DOHH2 (cell line): ENCODE results near the gene NFATC3.

ENCODE experiments used
- H3F3A ChIP-seq: fragments of 200-600 bp; sonication (generic), shearing (Covaris generic); 2 replicates; pipeline ENCODE4 v1.6.0; 2016; ENCODE audit warnings: antibody characterized with exemption, mild to moderate bottlenecking; ENCODE audit not compliant: control insufficient read depth, insufficient read depth
- H3K27ac ChIP-seq: fragments of 200-600 bp; sonication (generic); 2 replicates; pipeline ENCODE4 v1.5.1; 2014; ENCODE audit warnings: low read depth, mild to moderate bottlenecking, low read length, moderate library complexity
- H3K27me3 ChIP-seq: fragments of 200-600 bp; sonication (generic); 2 replicates; pipeline ENCODE4 v1.6.1; 2014; ENCODE audit warnings: mild to moderate bottlenecking, low read length, mixed read lengths; ENCODE audit not compliant: control insufficient read depth
- H3K36me3 ChIP-seq: fragments of 200-600 bp; sonication (generic); 2 replicates; pipeline ENCODE4 v1.6.1; 2014; ENCODE audit warnings: mild to moderate bottlenecking, low read length, moderate library complexity, mixed read lengths; ENCODE audit not compliant: control insufficient read depth
- H3K4me1 ChIP-seq: fragments of 200-600 bp; sonication (generic); 2 replicates; pipeline ENCODE4 v1.6.1; 2014; ENCODE audit warnings: mild to moderate bottlenecking, low read length, mixed read lengths; ENCODE audit not compliant: control insufficient read depth
- H3K4me2 ChIP-seq: fragments of 200-600 bp; sonication (generic); 2 replicates; pipeline ENCODE4 v1.6.0; 2014; ENCODE audit warnings: mild to moderate bottlenecking, low read length, moderate library complexity
- H3K4me3 ChIP-seq: fragments of 200-600 bp; sonication (generic); 2 replicates; pipeline ENCODE4 v1.5.1; 2014; ENCODE audit warnings: mild to moderate bottlenecking, low read length, mixed read lengths
- H3K79me2 ChIP-seq: fragments of 200-600 bp; sonication (generic); 2 replicates; pipeline ENCODE4 v1.6.1; 2014; ENCODE audit warnings: mild to moderate bottlenecking, low read length, mixed read lengths; ENCODE audit not compliant: control insufficient read depth
- H3K9me2 ChIP-seq: fragments of 200-600 bp; sonication (generic); replicated peaks from 2 replicates; pipeline ENCODE4 v1.6.1; 2014; ENCODE audit warnings: mild to moderate bottlenecking, low read length, mixed read lengths; ENCODE audit not compliant: control insufficient read depth
- H3K9me3 ChIP-seq: fragments of 200-600 bp; sonication (generic); 2 replicates; pipeline ENCODE4 v1.6.1; 2014; ENCODE audit warnings: antibody characterized with exemption, low read length, mixed read lengths; ENCODE audit not compliant: control insufficient read depth, insufficient read depth
- H4K20me1 ChIP-seq: fragments of 200-600 bp; sonication (generic); 2 replicates; pipeline ENCODE4 v1.6.0; 2014; ENCODE audit warnings: low read depth, mild to moderate bottlenecking, antibody characterized with exemption, low read length, moderate library complexity; ENCODE audit not compliant: control insufficient read depth, insufficient read depth
- CTCF ChIP-seq: fragments of 200-600 bp; sonication (generic); IDR thresholded peaks from one replicate; pipeline ENCODE4 v1.5.1; 2014; ENCODE audit warnings: antibody characterized with exemption, mild to moderate bottlenecking, low read depth, low read length; ENCODE audit not compliant: poor library complexity, severe bottlenecking
- EZH2phosphoT487 ChIP-seq: fragments of 200-600 bp; sonication (generic); IDR thresholded peaks from 2 replicates; pipeline ENCODE4 v1.6.1; 2017; ENCODE audit warnings: borderline replicate concordance, mild to moderate bottlenecking, antibody characterized with exemption, low read length, moderate library complexity, mixed read lengths

Gene NFATC3

GRCh38 chr16:68041783-68042182, 43.4 kb upstream of the NFATC3 start:
- Histone ChIP-seq H3F3A (no peaks in the 10 kb centered on the region; the same call in 1 of the 2 replicates), H3K79me2 (peaks cover 3% of the 10 kb centered on the region; the same call in 1 of the 2 replicates), H3K27me3 (no peaks in the 10 kb centered on the region), H3K27ac (no peak overlapping the region), H3K9me2 (no peaks in the 10 kb centered on the region), H3K36me3 (peaks cover 27% of the 10 kb centered on the region), H3K4me2 (no peak overlapping the region), H3K4me3 (no peak overlapping the region), H4K20me1 (no peaks in the 10 kb centered on the region), H3K4me1 (peaks cover 31% of the 10 kb centered on the region), H3K9me3 (no peaks in the 10 kb centered on the region)
- TF ChIP-seq CTCF: no peak
- no peak for TF ChIP-seq EZH2phosphoT487

DNA sequence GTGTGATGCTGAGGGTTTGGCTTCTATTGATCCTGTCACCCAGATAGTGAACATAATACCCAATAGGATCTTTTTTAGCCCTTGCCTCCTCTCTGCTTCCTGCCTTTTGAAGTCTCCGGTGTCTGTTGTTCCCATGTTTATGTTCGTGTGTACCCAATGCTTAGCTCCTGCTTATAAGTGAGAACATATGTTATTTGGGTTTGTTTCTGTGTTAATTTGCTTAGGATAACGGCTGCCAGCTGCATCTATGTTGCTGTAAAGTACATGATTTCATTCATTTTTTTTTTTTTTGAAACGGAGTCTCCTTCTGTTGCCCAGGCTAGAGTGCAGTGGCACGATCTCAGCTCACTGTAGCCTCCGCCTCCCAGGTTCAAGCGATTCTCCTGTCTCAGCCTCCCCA, 39.1 kb upstream of the NFATC3 start:
- Histone ChIP-seq H3F3A (no peaks in the 10 kb centered on the region; the same call in 1 of the 2 replicates), H3K27ac (no peak overlapping the region), H3K36me3 (peaks cover 26% of the 10 kb centered on the region), H3K4me3 (no peak overlapping the region), H3K27me3 (no peaks in the 10 kb centered on the region), H3K4me2 (no peak overlapping the region), H3K9me3 (no peaks in the 10 kb centered on the region), H4K20me1 (no peaks in the 10 kb centered on the region), H3K79me2 (no peaks in the 10 kb centered on the region), H3K9me2 (no peaks in the 10 kb centered on the region), H3K4me1 (no peaks in the 10 kb centered on the region)
- no peak for TF ChIP-seq CTCF
- TF ChIP-seq EZH2phosphoT487: no peak

- Histone ChIP-seq H3K36me3 (peaks cover 25% of the 10 kb centered on the region), H3K9me2 (no peaks in the 10 kb centered on the region), H3K27ac (no peak overlapping the region), H3K4me1 (no peaks in the 10 kb centered on the region), H4K20me1 (no peaks in the 10 kb centered on the region), H3K27me3 (no peaks in the 10 kb centered on the region), H3K9me3 (no peaks in the 10 kb centered on the region), H3K4me3 (no peak overlapping the region), H3K79me2 (no peaks in the 10 kb centered on the region), H3F3A (no peaks in the 10 kb centered on the region; the same call in 1 of the 2 replicates), H3K4me2 (no peak overlapping the region)
- TF ChIP-seq CTCF (no peak), EZH2phosphoT487 (no peak)
These were observed 37.2 kb upstream of the NFATC3 start for GRCh38 chr16:68047987-68048386.
